Measurements from ENCODE around the gene TCHP. TPM values are rescaled to one million over a fixed set of nuclear protein-coding genes. Genes with fewer than 3 reads are reported as not detected.
"Not testable (repeated sequence)": the region's sequence is repeated elsewhere in the genome, so short reads cannot be mapped to it uniquely, and the experiment has no call there.

Gene TCHP
- total RNA-seq, 2 donors from 2014 or later: 22.5 to 25.1 TPM

GRCh38 chr12:109883461-109883860, 16.6 kb upstream of the TCHP start:
- H3K4me1 Mint-ChIP-seq (ENCODE audit: low read depth): peaks cover 40% of the 10 kb centered on the region
- H3K4me3 Mint-ChIP-seq: no peak overlapping the region
- H3K27me3 Mint-ChIP-seq (ENCODE audit: low read depth): no peaks in the 10 kb centered on the region
- no peaks in the 10 kb centered on the region for H3K9me3 Mint-ChIP-seq
- no peak overlapping the region for H3K27ac Mint-ChIP-seq
- ATAC-seq (replicated peaks in 1 of 2) (no peak), DNase-seq (no peak)
- no peaks in the 10 kb centered on the region for H3K36me3 Mint-ChIP-seq (ENCODE audit: insufficient read depth in 2 of 2)

GRCh38 chr12:109885616-109886015, 14.5 kb upstream of the TCHP start:
- Mint-ChIP-seq H3K4me1 (ENCODE audit: low read depth) (peaks cover 39% of the 10 kb centered on the region), H3K4me3 (no peak overlapping the region), H3K36me3 (ENCODE audit: insufficient read depth in 2 of 2) (no peaks in the 10 kb centered on the region), H3K9me3 (no peaks in the 10 kb centered on the region), H3K27me3 (ENCODE audit: low read depth) (no peaks in the 10 kb centered on the region), H3K27ac (no peak overlapping the region)
- ATAC-seq (replicated peaks in 1 of 2) (no peak), DNase-seq (no peak)

GRCh38 chr12:109888179-109889020, 11.7 kb upstream of the TCHP start:
- peak; percentile 85 to 86 for ATAC-seq (replicated peaks in 1 of 2)
- H3K27ac Mint-ChIP-seq: peak overlapping the region; percentile 99
- H3K9me3 Mint-ChIP-seq: no peaks in the 10 kb centered on the region
- no peaks in the 10 kb centered on the region for H3K27me3 Mint-ChIP-seq (ENCODE audit: low read depth)
- no peaks in the 10 kb centered on the region for H3K36me3 Mint-ChIP-seq (ENCODE audit: insufficient read depth in 2 of 2)
- H3K4me3 Mint-ChIP-seq: peak overlapping the region; percentile 69 to 94
- peak; percentile 18 to 35 for DNase-seq
- peaks cover 42% of the 10 kb centered on the region for H3K4me1 Mint-ChIP-seq (ENCODE audit: low read depth)

GRCh38 chr12:109890620-109891170, 9.4 kb upstream of the TCHP start:
- ATAC-seq (replicated peaks in 1 of 2) (no peak), DNase-seq (no peak)
- H3K4me1 Mint-ChIP-seq (ENCODE audit: low read depth): peaks cover 38% of the 10 kb centered on the region
- H3K36me3 Mint-ChIP-seq (ENCODE audit: insufficient read depth in 2 of 2): no peaks in the 10 kb centered on the region
- no peaks in the 10 kb centered on the region for H3K27me3 Mint-ChIP-seq (ENCODE audit: low read depth)
- H3K27ac Mint-ChIP-seq: no peak overlapping the region
- H3K9me3 Mint-ChIP-seq: no peaks in the 10 kb centered on the region
- H3K4me3 Mint-ChIP-seq: no peak overlapping the region

GRCh38 chr12:109891731-109892130, 8.3 kb upstream of the TCHP start:
- not testable (repeated sequence) for H3K36me3 Mint-ChIP-seq (ENCODE audit: insufficient read depth in 2 of 2); ATAC-seq (replicated peaks in 1 of 2); H3K9me3 Mint-ChIP-seq; H3K27ac Mint-ChIP-seq; DNase-seq; H3K27me3 Mint-ChIP-seq (ENCODE audit: low read depth); H3K4me3 Mint-ChIP-seq
- H3K4me1 Mint-ChIP-seq (ENCODE audit: low read depth): peaks cover 38% of the 10 kb centered on the region

GRCh38 chr12:109892165-109892715, 7.8 kb upstream of the TCHP start:
- no peaks in the 10 kb centered on the region for H3K9me3 Mint-ChIP-seq
- H3K27ac Mint-ChIP-seq: no peak overlapping the region
- ATAC-seq (replicated peaks in 1 of 2) (no peak), DNase-seq (no peak)
- peaks cover 38% of the 10 kb centered on the region for H3K4me1 Mint-ChIP-seq (ENCODE audit: low read depth)
- H3K36me3 Mint-ChIP-seq (ENCODE audit: insufficient read depth in 2 of 2): no peaks in the 10 kb centered on the region
- H3K4me3 Mint-ChIP-seq: no peak overlapping the region
- no peaks in the 10 kb centered on the region for H3K27me3 Mint-ChIP-seq (ENCODE audit: low read depth)

- ATAC-seq (replicated peaks in 1 of 2) (peak; percentile 40 to 42), DNase-seq (peak in 1 of 2 donors; percentile 20)
- H3K9me3 Mint-ChIP-seq: no peaks in the 10 kb centered on the region
- no peak overlapping the region for H3K4me3 Mint-ChIP-seq
- no peaks in the 10 kb centered on the region for H3K36me3 Mint-ChIP-seq (ENCODE audit: insufficient read depth in 2 of 2)
- no peaks in the 10 kb centered on the region for H3K27me3 Mint-ChIP-seq (ENCODE audit: low read depth)
- peaks cover 36% of the 10 kb centered on the region for H3K4me1 Mint-ChIP-seq (ENCODE audit: low read depth)
- H3K27ac Mint-ChIP-seq: no peak overlapping the region
Observed at GRCh38 chr12:109892748-109893147, 7.3 kb upstream of the TCHP start.

- Mint-ChIP-seq H3K27me3 (ENCODE audit: low read depth) (no peaks in the 10 kb centered on the region), H3K9me3 (no peaks in the 10 kb centered on the region), H3K4me1 (ENCODE audit: low read depth) (peaks cover 29% of the 10 kb centered on the region), H3K36me3 (ENCODE audit: insufficient read depth in 2 of 2) (no peaks in the 10 kb centered on the region), H3K4me3 (no peak overlapping the region), H3K27ac (no peak overlapping the region)
- ATAC-seq (replicated peaks in 1 of 2) (no peak), DNase-seq (no peak)
Observed at GRCh38 chr12:109893261-109893995, 6.6 kb upstream of the TCHP start.

- H3K36me3 Mint-ChIP-seq (ENCODE audit: insufficient read depth in 2 of 2): no peaks in the 10 kb centered on the region
- no peaks in the 10 kb centered on the region for H3K9me3 Mint-ChIP-seq
- ATAC-seq (replicated peaks in 1 of 2): no peak
- no peak overlapping the region for H3K27ac Mint-ChIP-seq
- no peaks in the 10 kb centered on the region for H3K27me3 Mint-ChIP-seq (ENCODE audit: low read depth)
- DNase-seq: no peak
- peaks cover 26% of the 10 kb centered on the region for H3K4me1 Mint-ChIP-seq (ENCODE audit: low read depth)
- H3K4me3 Mint-ChIP-seq: no peak overlapping the region
Observed at GRCh38 chr12:109894939-109895338, 5.1 kb upstream of the TCHP start.

GRCh38 chr12:109896188-109896587, 3.9 kb upstream of the TCHP start:
- H3K4me3 Mint-ChIP-seq: no peak overlapping the region
- H3K9me3 Mint-ChIP-seq: no peaks in the 10 kb centered on the region
- H3K27me3 Mint-ChIP-seq (ENCODE audit: low read depth): no peaks in the 10 kb centered on the region
- H3K27ac Mint-ChIP-seq: no peak overlapping the region
- peaks cover 0 to 2% of the 10 kb centered on the region in 2 donors for H3K36me3 Mint-ChIP-seq (ENCODE audit: insufficient read depth in 2 of 2)
- H3K4me1 Mint-ChIP-seq (ENCODE audit: low read depth): peaks cover 32% of the 10 kb centered on the region
- no peak for DNase-seq
- ATAC-seq (replicated peaks in 1 of 2): no peak

GRCh38 chr12:109897029-109897428, 3.0 kb upstream of the TCHP start:
- Mint-ChIP-seq H3K9me3 (no peaks in the 10 kb centered on the region), H3K27me3 (ENCODE audit: low read depth) (no peaks in the 10 kb centered on the region), H3K4me3 (no peak overlapping the region), H3K4me1 (ENCODE audit: low read depth) (peaks cover 39% of the 10 kb centered on the region), H3K27ac (no peak overlapping the region), H3K36me3 (ENCODE audit: insufficient read depth in 2 of 2) (peaks cover 0 to 2% of the 10 kb centered on the region in 2 donors)
- DNase-seq (no peak), ATAC-seq (replicated peaks in 1 of 2) (no peak)

- ATAC-seq (replicated peaks in 1 of 2); DNase-seq; H3K27me3 Mint-ChIP-seq (ENCODE audit: low read depth); H3K9me3 Mint-ChIP-seq; H3K36me3 Mint-ChIP-seq (ENCODE audit: insufficient read depth in 2 of 2): not testable (repeated sequence)
- peak overlapping the region; percentile 99 for H3K27ac Mint-ChIP-seq
- peaks cover 31% of the 10 kb centered on the region for H3K4me1 Mint-ChIP-seq (ENCODE audit: low read depth)
- peak overlapping the region; percentile 92 to 95 for H3K4me3 Mint-ChIP-seq
Observed at GRCh38 chr12:109899345-109899744, 729 bp upstream of the TCHP start.
